ENCODE results near the gene RHOG. TPM values are rescaled to one million over a fixed set of nuclear protein-coding genes. Genes with fewer than 3 reads are reported as not detected.

RHOG gene
- total and polyA plus RNA-seq, 2 donors (not counting 1 experiment from before 2014, with no cell fraction given): 10.9 to 53.1 TPM

- Histone ChIP-seq H3K9ac (ENCODE audit: insufficient read depth, low read length) (no peak overlapping the region), H3K79me2 (ENCODE audit: control insufficient read depth, insufficient read depth, low read length) (no peaks in the 10 kb centered on the region), H3K9me3 (ENCODE audit: control insufficient read depth, insufficient read depth, low read depth, low read length) (no peaks in the 10 kb centered on the region), H3K36me3 (ENCODE audit: control insufficient read depth, insufficient read depth, low read length) (no peaks in the 10 kb centered on the region), H3K4me3 (replicated peaks in 1 of 4; ENCODE audit: control extremely low read depth in 1 of 4, insufficient read depth in 1 of 4, low read depth in 3 of 4, low read length in 4 of 4) (no peak overlapping the region), H2AFZ (ENCODE audit: low read length) (no peak overlapping the region), H4K20me1 (ENCODE audit: control insufficient read depth, extremely low read depth, insufficient read depth, low read length) (no peaks in the 10 kb centered on the region), H3K4me1 (ENCODE audit: control insufficient read depth, extremely low read depth, insufficient read depth, low read length) (no peaks in the 10 kb centered on the region), H3K27me3 (ENCODE audit: control insufficient read depth, insufficient read depth, low read length) (no peaks in the 10 kb centered on the region), H3K4me2 (ENCODE audit: extremely low read depth, insufficient read depth, low read length) (no peak overlapping the region), H3K27ac (ENCODE audit: insufficient read depth, low read length) (no peak overlapping the region)
- TF ChIP-seq EZH2 (IDR thresholded peaks at IDR 0.05; ENCODE audit: low read length, missing control alignments): no peak
- TF ChIP-seq, protein P1, sequence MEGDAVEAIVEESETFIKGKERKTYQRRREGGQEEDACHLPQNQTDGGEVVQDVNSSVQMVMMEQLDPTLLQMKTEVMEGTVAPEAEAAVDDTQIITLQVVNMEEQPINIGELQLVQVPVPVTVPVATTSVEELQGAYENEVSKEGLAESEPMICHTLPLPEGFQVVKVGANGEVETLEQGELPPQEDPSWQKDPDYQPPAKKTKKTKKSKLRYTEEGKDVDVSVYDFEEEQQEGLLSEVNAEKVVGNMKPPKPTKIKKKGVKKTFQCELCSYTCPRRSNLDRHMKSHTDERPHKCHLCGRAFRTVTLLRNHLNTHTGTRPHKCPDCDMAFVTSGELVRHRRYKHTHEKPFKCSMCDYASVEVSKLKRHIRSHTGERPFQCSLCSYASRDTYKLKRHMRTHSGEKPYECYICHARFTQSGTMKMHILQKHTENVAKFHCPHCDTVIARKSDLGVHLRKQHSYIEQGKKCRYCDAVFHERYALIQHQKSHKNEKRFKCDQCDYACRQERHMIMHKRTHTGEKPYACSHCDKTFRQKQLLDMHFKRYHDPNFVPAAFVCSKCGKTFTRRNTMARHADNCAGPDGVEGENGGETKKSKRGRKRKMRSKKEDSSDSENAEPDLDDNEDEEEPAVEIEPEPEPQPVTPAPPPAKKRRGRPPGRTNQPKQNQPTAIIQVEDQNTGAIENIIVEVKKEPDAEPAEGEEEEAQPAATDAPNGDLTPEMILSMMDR (conservative IDR thresholded peaks at IDR 0.05 in 1 of 2, IDR thresholded peaks at IDR 0.05 in 1 of 2; ENCODE audit: low read depth in 1 of 2, low read length in 2 of 2): no peak
- no peak for DNase-seq (ENCODE audit: low read depth in 2 of 2)
These were observed 37.5 kb upstream of the RHOG start for GRCh38 chr11:3878258-3878584.

GRCh38 chr11:3877364-3878257, 36.9 kb upstream of the RHOG start:
- Histone ChIP-seq H3K4me1 (ENCODE audit: control insufficient read depth, extremely low read depth, insufficient read depth, low read length) (no peaks in the 10 kb centered on the region), H3K27me3 (ENCODE audit: control insufficient read depth, insufficient read depth, low read length) (no peaks in the 10 kb centered on the region), H4K20me1 (ENCODE audit: control insufficient read depth, extremely low read depth, insufficient read depth, low read length) (no peaks in the 10 kb centered on the region), H3K36me3 (ENCODE audit: control insufficient read depth, insufficient read depth, low read length) (no peaks in the 10 kb centered on the region), H3K27ac (ENCODE audit: insufficient read depth, low read length) (no peak overlapping the region), H3K9me3 (ENCODE audit: control insufficient read depth, insufficient read depth, low read depth, low read length) (no peaks in the 10 kb centered on the region), H3K9ac (ENCODE audit: insufficient read depth, low read length) (no peak overlapping the region), H3K4me3 (replicated peaks in 1 of 4; ENCODE audit: control extremely low read depth in 1 of 4, insufficient read depth in 1 of 4, low read depth in 3 of 4, low read length in 4 of 4) (no peak overlapping the region), H2AFZ (ENCODE audit: low read length) (no peak overlapping the region), H3K79me2 (ENCODE audit: control insufficient read depth, insufficient read depth, low read length) (no peaks in the 10 kb centered on the region), H3K4me2 (ENCODE audit: extremely low read depth, insufficient read depth, low read length) (no peak overlapping the region)
- TF ChIP-seq, protein P1 (conservative IDR thresholded peaks at IDR 0.05 in 1 of 2, IDR thresholded peaks at IDR 0.05 in 1 of 2; ENCODE audit: low read depth in 1 of 2, low read length in 2 of 2): no peak
- TF ChIP-seq EZH2 (IDR thresholded peaks at IDR 0.05; ENCODE audit: low read length, missing control alignments): no peak
- no peak for DNase-seq (ENCODE audit: low read depth in 2 of 2)

- no peak overlapping the region for H3K4me3 ChIP-seq (replicated peaks in 1 of 4; ENCODE audit: control extremely low read depth in 1 of 4, insufficient read depth in 1 of 4, low read depth in 3 of 4, low read length in 4 of 4)
- no peaks in the 10 kb centered on the region for H3K79me2 ChIP-seq (ENCODE audit: control insufficient read depth, insufficient read depth, low read length)
- no peak for TF ChIP-seq EZH2 (IDR thresholded peaks at IDR 0.05; ENCODE audit: low read length, missing control alignments)
- TF ChIP-seq, protein P1 (conservative IDR thresholded peaks at IDR 0.05 in 1 of 2, IDR thresholded peaks at IDR 0.05 in 1 of 2; ENCODE audit: low read depth in 1 of 2, low read length in 2 of 2): no peak
- H4K20me1 ChIP-seq (ENCODE audit: control insufficient read depth, extremely low read depth, insufficient read depth, low read length): no peaks in the 10 kb centered on the region
- H3K36me3 ChIP-seq (ENCODE audit: control insufficient read depth, insufficient read depth, low read length): no peaks in the 10 kb centered on the region
- H3K9ac ChIP-seq (ENCODE audit: insufficient read depth, low read length): no peak overlapping the region
- no peaks in the 10 kb centered on the region for H3K27me3 ChIP-seq (ENCODE audit: control insufficient read depth, insufficient read depth, low read length)
- no peak overlapping the region for H3K4me2 ChIP-seq (ENCODE audit: extremely low read depth, insufficient read depth, low read length)
- no peak overlapping the region for H3K27ac ChIP-seq (ENCODE audit: insufficient read depth, low read length)
- DNase-seq (ENCODE audit: low read depth in 2 of 2): no peak
- H2AFZ ChIP-seq (ENCODE audit: low read length): no peak overlapping the region
- no peaks in the 10 kb centered on the region for H3K4me1 ChIP-seq (ENCODE audit: control insufficient read depth, extremely low read depth, insufficient read depth, low read length)
- no peaks in the 10 kb centered on the region for H3K9me3 ChIP-seq (ENCODE audit: control insufficient read depth, insufficient read depth, low read depth, low read length)
These were observed 35.9 kb upstream of the RHOG start for GRCh38 chr11:3876613-3877012.

Data from fibroblast of lung (primary cell).